T-helper 22 cell (primary cell): ENCODE measurements around the gene RUVBL2.

Experiments used
- DNase-seq: peaks from one replicate; pipeline ENCODE4 v3.0.0-alpha.2; 2020; ENCODE audit warnings: low read depth

Gene RUVBL2

GRCh38 chr19:48989701-48990291 is 3.9 kb upstream of the RUVBL2 start:
- no peak for DNase-seq

GRCh38 chr19:48990400-48990799 is 3.3 kb upstream of the RUVBL2 start:
- DNase-seq = no peak

GRCh38 chr19:48991011-48991609 is 2.6 kb upstream of the RUVBL2 start:
- DNase-seq = no peak

GRCh38 chr19:48991873-48992580 is 1.7 kb upstream of the RUVBL2 start:
- no peak for DNase-seq

- no peak for DNase-seq
Measured at GRCh38 chr19:48992581-48993174, 1.0 kb upstream of the RUVBL2 start.

- no peak for DNase-seq
Measured at GRCh38 chr19:48994035-48994386, 324 bp downstream of the RUVBL2 start.

GRCh38 chr19:48997972-48998371 is 4.3 kb downstream of the RUVBL2 start:
- DNase-seq = no peak

- peak; percentile 34 for DNase-seq
Measured at GRCh38 chr19:48999481-49000325, 6.0 kb downstream of the RUVBL2 start.

- no peak for DNase-seq
Measured at GRCh38 chr19:49004133-49004532, 10.4 kb downstream of the RUVBL2 start.

- DNase-seq = no peak
Measured at GRCh38 chr19:49004964-49005614, 11.4 kb downstream of the RUVBL2 start.

GRCh38 chr19:49006905-49007304 is 13.2 kb downstream of the RUVBL2 start:
- no peak for DNase-seq

GRCh38 chr19:49009828-49010227 is 16.1 kb downstream of the RUVBL2 start:
- DNase-seq = no peak

GRCh38 chr19:49010453-49010852 is 16.8 kb downstream of the RUVBL2 start:
- DNase-seq = no peak

- no peak for DNase-seq
Measured at GRCh38 chr19:49011194-49011593, 17.5 kb downstream of the RUVBL2 start.

- no peak for DNase-seq
Measured at GRCh38 chr19:49014123-49014869, 20.6 kb downstream of the RUVBL2 start.

GRCh38 chr19:49014870-49015255 is 21.2 kb downstream of the RUVBL2 start:
- no peak for DNase-seq

GRCh38 chr19:49016067-49016839 is 22.6 kb downstream of the RUVBL2 start:
- no peak for DNase-seq

- DNase-seq = no peak
Measured at GRCh38 chr19:49017041-49017665, 23.5 kb downstream of the RUVBL2 start, which contains the start of gene LHB. Gene LHB, minus strand, starts transcription at chr19:49017091. Its CDS starts 10 bp downstream, at chr19:49017081.

- DNase-seq = peak; percentile 51
Measured at GRCh38 chr19:49017666-49018351, 24.1 kb downstream of the RUVBL2 start.
